Upper lobe of left lung (tissue), 6 donors: ENCODE measurements around the gene CCM2. TPM values are rescaled to one million over a fixed set of nuclear protein-coding genes. Genes with fewer than 3 reads are reported as not detected.

Experiments used
- ATAC-seq, 2 donors: fragments of 200-7000 bp; cut with Tn5 transposase; one replicate each; pipeline ENCODE4 v1.9.1; 2022; ENCODE audit warnings: mild to moderate bottlenecking in 2 of 2, moderate library complexity in 2 of 2; ENCODE audit not compliant: low FRiP score in 2 of 2
- DNase-seq, 2 donors: peaks; one replicate each; pipeline ENCODE4 v3.0.0-alpha.2; 2019 to 2020
- H3K27ac ChIP-seq, 4 donors: fragments of 200-600 bp; sonication (generic); one replicate each; pipeline ENCODE4 v1.5.1; 2016 to 2019
- H3K27me3 ChIP-seq, 4 donors: fragments of 200-600 bp; sonication (generic); one replicate each; pipeline ENCODE4 v1.5.1; 2017 to 2019
- H3K36me3 ChIP-seq, 4 donors: fragments of 200-600 bp; sonication (generic); one replicate each; pipeline ENCODE4 v1.5.1; 2016 to 2019
- H3K4me1 ChIP-seq, 4 donors: fragments of 200-600 bp; sonication (generic); one replicate each; pipeline ENCODE4 v1.5.1; 2018 to 2019
- H3K4me3 ChIP-seq, 4 donors: fragments of 200-600 bp; sonication (generic); one replicate each; pipeline ENCODE4 v1.5.1; 2017 to 2019; ENCODE audit warnings: mild to moderate bottlenecking in 2 of 4, moderate library complexity in 1 of 4
- H3K9me3 ChIP-seq, 4 donors: fragments of 200-600 bp; sonication (generic); one replicate each; pipeline ENCODE4 v1.5.1; 2018 to 2019
- CTCF ChIP-seq, 6 experiments: fragments of 450-650 bp in 4 of 6; fragments of 200-600 bp in 2 of 6; sonication (generic) in 2 of 6; IDR thresholded peaks; one replicate each; pipeline ENCODE4 v1.5.1; 2016 to 2019; ENCODE audit warnings: antibody characterized with exemption in 6 of 6
- EP300 ChIP-seq, 4 donors: sonication (generic); formaldehyde crosslinking; IDR thresholded peaks; one replicate each; pipeline ENCODE4 v1.5.1; 2017; ENCODE audit warnings: antibody characterized with exemption in 4 of 4, control low read depth in 2 of 4
- POLR2A ChIP-seq, 4 donors: fragments of 450-650 bp; IDR thresholded peaks; one replicate each; pipeline ENCODE4 v1.5.1; 2016 to 2017; ENCODE audit warnings: antibody characterized with exemption in 4 of 4, mild to moderate bottlenecking in 2 of 4
- POLR2AphosphoS5 ChIP-seq, 2 donors: sonication (generic); formaldehyde crosslinking; IDR thresholded peaks; one replicate each; pipeline ENCODE4 v1.5.1; 2017; ENCODE audit warnings: antibody characterized with exemption in 2 of 2
- WGBS, 2 donors: methylation state at CpG; one replicate each; pipeline ENCODE4 v1.1.5; 2017 to 2018; 5-methylcytosine and 5-hydroxymethylcytosine counted together
- total RNA-seq, 6 donors: library from RNA; depleted of rRNA in 4 of 6; stranded (reverse); fragments of >200 nt in 4 of 6; gene quantifications; one replicate each; pipeline versions ENCODE4 v1.1.0 to v1.2.1, GENCODE V29; 2016 to 2021
- donor health status: DM: no; HTN: no; CAD: no; lungs with moderate emphysema.
- donor health status: DM: no; HTN: yes; CAD: no; lungs with severe emphysema.

The CCM2 gene
- total RNA-seq, 6 donors from 2014 or later, result 30.9 to 63.9 (median 46.8) TPM

DNA sequence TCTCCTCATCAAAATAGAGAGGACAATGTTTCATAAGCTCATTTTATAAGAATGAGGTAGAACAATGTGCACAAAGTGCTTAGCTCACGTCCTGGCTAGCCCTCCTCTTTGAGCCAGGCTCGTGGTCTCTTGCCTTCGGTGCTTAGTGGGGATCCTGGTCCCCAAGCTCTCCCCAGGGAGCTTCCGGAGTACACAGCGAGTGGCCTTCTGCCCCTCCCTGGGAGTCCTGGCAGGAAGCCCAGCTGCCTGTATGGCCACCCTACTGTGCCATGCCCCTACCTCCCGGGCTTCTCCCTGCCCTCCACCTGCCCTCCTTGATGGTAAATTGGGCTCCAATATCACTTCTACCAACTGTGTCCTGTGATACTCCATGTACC, 22.1 kb upstream of the CCM2 start:
- peak overlapping the region; percentile 3 to 46 (median 36) for H3K4me3 ChIP-seq
- DNase-seq (peak in 1 of 2 donors; percentile 64), ATAC-seq (no peak)
- H3K36me3 ChIP-seq, result peaks cover 1 to 37% (median 30%) of the 10 kb centered on the region in 4 donors
- TF ChIP-seq POLR2AphosphoS5 (IDR thresholded peaks at IDR 0.05), result no peak
- TF ChIP-seq CTCF (IDR thresholded peaks at IDR 0.05), result no peak
- no peak for TF ChIP-seq POLR2A (IDR thresholded peaks at IDR 0.05)
- no peak for TF ChIP-seq EP300 (IDR thresholded peaks at IDR 0.05)
- H3K27me3 ChIP-seq, result no peaks in the 10 kb centered on the region
- H3K9me3 ChIP-seq, result no peaks in the 10 kb centered on the region
- peaks cover 22 to 54% (median 51%) of the 10 kb centered on the region in 4 donors for H3K4me1 ChIP-seq
- peak overlapping the region; percentile 81 to 86 (median 82) for H3K27ac ChIP-seq
- 45 to 52% methylated on average over 6 of the region's 6 CpGs for WGBS, 2 donors

- no peaks in the 10 kb centered on the region for H3K27me3 ChIP-seq
- peaks cover 8 to 42% (median 36%) of the 10 kb centered on the region in 4 donors for H3K36me3 ChIP-seq
- DNase-seq (peak; percentile 85 to 86), ATAC-seq (peak; percentile 50 to 76)
- TF ChIP-seq CTCF (IDR thresholded peaks at IDR 0.05) (no peak), EP300 (IDR thresholded peaks at IDR 0.05) (no peak), POLR2AphosphoS5 (IDR thresholded peaks at IDR 0.05) (peak; percentile 12 to 63), POLR2A (IDR thresholded peaks at IDR 0.05) (peak in 1 of 4 donors; percentile 46)
- peak within 1 kb of the TSS; percentile 81 to 86 (median 82) for H3K27ac ChIP-seq
- peaks cover 22 to 54% (median 51%) of the 10 kb centered on the region in 4 donors for H3K4me1 ChIP-seq
- peak within 1 kb of the TSS; percentile 3 to 46 (median 36) for H3K4me3 ChIP-seq
- WGBS, 2 donors, result 49 to 65% methylated on average over 9 to 22 of the region's 24 CpGs
- H3K9me3 ChIP-seq, result no peaks in the 10 kb centered on the region
These were observed 21.3 kb upstream of the CCM2 start, which contains the start of gene MYO1G for GRCh38 chr7:44978511-44979366. Gene MYO1G, minus strand, starts transcription at chr7:44979015. Its CDS starts 54 bp downstream, at chr7:44978961.

- Histone ChIP-seq H3K9me3 (no peaks in the 10 kb centered on the region), H3K4me3 (peak overlapping the region in 1 of 4 donors; percentile 46), H3K27ac (peak overlapping the region; percentile 81 to 86 (median 82)), H3K36me3 (peaks cover 8 to 51% (median 41%) of the 10 kb centered on the region in 4 donors), H3K27me3 (no peaks in the 10 kb centered on the region), H3K4me1 (peaks cover 25 to 58% (median 55%) of the 10 kb centered on the region in 4 donors)
- DNase-seq, result no peak
- TF ChIP-seq POLR2AphosphoS5 (IDR thresholded peaks at IDR 0.05) (peak in 1 of 2 donors; percentile 13), EP300 (IDR thresholded peaks at IDR 0.05) (no peak)
- peak in 1 of 2 donors; percentile 69 for ATAC-seq
- 51 to 72% methylated on average over 7 to 8 of the region's 8 CpGs for WGBS, 2 donors
These were observed 20.3 kb upstream of the CCM2 start for GRCh38 chr7:44979481-44980392.

DNA sequence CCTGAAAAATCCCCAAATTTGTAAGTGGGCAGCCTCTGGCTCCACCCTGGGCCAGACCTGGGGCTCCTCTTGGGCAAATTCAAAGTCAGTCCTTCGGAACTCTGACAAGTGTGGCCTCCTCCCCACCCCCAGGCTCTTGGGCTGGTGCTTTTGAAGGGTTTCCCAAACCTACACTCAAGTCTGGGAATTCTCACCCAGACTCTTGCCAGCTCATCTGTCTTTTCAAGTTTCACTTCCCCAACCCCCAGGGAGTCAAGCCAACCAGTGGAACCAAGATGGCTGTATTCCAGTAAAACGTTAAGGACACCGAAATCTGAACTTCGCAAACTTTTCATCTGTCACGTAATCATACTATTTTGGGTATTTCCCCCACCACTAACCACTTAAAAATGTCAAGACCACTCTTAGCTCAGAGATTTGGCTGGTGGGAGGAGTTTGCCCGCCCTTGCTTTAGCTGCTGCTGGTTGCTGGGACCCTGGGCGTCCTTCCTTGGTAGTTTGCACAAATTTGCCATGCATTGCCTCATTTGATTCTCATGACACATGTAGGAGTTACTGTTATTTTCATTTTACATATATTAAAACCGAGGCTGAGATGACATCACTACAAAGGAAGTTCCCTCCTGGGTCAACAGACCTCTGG, 19.5 kb upstream of the CCM2 start:
- WGBS, 2 donors, result 17 to 27% methylated on average over 8 of the region's 8 CpGs
- ATAC-seq, result peak; percentile 2 to 52
- Histone ChIP-seq H3K9me3 (no peaks in the 10 kb centered on the region), H3K27ac (peak overlapping the region; percentile 81 to 86 (median 82)), H3K4me3 (no peak overlapping the region), H3K4me1 (peaks cover 31 to 66% (median 63%) of the 10 kb centered on the region in 4 donors), H3K36me3 (peaks cover 8 to 56% (median 37%) of the 10 kb centered on the region in 4 donors), H3K27me3 (no peaks in the 10 kb centered on the region)
- TF ChIP-seq CTCF (IDR thresholded peaks at IDR 0.05) (no peak), EP300 (IDR thresholded peaks at IDR 0.05) (peak; percentile 75 to 89 (median 83)), POLR2AphosphoS5 (IDR thresholded peaks at IDR 0.05) (peak; percentile 63 to 79), POLR2A (IDR thresholded peaks at IDR 0.05) (peak in 1 of 4 donors; percentile 18)
- peak in 1 of 2 donors; percentile 75 for DNase-seq
